Neural cell (in vitro differentiated cells): ENCODE results near the gene CEACAM18.

ENCODE experiments used
- EZH2 ChIP-seq: fragments of 200-600, 300-800 bp; shearing (Covaris generic), sonication (generic); IDR thresholded peaks from 2 replicates; pipeline ENCODE4 v1.6.1; 2014; ENCODE audit warnings: antibody characterized with exemption, low read length, borderline replicate concordance, mild to moderate bottlenecking; ENCODE audit not compliant: insufficient read depth, poor library complexity, severe bottlenecking
- REST ChIP-seq: IDR thresholded peaks from 2 replicates; pipeline ENCODE4 v1.6.1; 2012; ENCODE audit warnings: borderline replicate concordance
- TAF1 ChIP-seq: IDR thresholded peaks from 2 replicates; pipeline ENCODE4 v1.6.1; 2012; ENCODE audit warnings: low read depth

DNA sequence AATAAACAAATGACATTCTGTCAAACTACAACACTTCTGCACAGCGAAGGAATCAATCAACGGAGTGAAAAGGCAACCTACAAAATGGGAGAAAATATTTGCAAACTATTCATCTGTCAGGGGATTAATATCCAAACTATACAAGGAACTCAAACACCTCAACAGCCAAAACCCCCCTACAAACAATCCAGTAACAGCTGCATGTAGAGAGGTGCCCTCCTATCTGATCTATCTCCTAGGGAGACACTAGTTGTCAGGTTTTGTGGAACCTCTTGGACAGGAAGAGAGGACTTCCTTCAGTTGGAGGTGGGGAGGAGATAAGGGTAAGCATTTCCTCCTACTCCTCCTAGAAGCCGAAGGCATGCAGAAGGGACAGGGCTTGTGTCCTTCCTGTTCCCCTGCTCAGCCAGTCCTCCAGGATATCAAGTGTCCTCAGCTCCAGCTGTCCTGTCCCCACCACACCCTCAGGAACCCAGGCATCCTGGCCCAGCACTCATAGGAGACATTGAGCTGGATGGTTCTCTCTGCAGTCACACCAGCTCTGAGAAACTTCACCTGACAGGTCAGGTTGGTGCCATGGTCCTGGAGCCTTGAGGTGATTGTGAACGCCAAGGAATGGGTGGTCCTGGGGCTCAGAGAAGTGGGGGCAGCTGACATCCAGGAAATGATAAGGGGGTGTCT lies 10.3 kb upstream of the CEACAM18 start:
- TF ChIP-seq EZH2 (no peak), TAF1 (no peak), REST (no peak)
